ENCODE data around the gene CGB5. TPM values are rescaled to one million over a fixed set of nuclear protein-coding genes. Genes with fewer than 3 reads are reported as not detected.
"Not testable (repeated sequence)": the region's sequence is repeated elsewhere in the genome, so short reads cannot be mapped to it uniquely, and the experiment has no call there.

CGB5 gene
- under 1 TPM in 1 of 2 donors, not detected in 1; 0.44 TPM for total RNA-seq
- not detected for polyA plus RNA-seq (2013, experiment 1 of 2)
- not detected for polyA plus RNA-seq (2013, experiment 2 of 2)
- long read RNA-seq, experiment 1, result 0 reads
- long read RNA-seq, experiment 2, result 0 reads
- long read RNA-seq, experiment 3, result 0 reads
- long read RNA-seq, experiment 4, result 0 reads

DNA sequence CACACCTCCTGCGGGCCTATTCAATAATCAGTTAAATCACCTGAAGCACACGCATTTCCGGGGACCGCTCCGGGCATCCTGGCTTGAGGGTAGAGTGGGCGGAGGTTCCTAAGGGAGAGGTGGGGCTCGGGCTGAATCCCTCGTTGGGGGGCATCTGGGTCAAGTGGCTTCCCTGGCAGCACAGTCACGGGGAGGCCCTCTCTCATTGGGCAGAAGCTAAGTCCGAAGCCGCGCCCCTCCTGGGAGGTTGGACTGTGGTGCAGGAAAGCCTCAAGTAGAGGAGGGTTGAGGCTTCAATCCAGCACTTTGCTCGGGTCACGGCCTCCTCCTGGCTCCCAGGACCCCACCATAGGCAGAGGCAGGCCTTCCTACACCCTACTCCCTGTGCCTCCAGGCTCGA, at the start of gene CGB5:
CGB5 (plus strand) TSS at position 301 of the 400 bp plus-strand sequence. CDS start 362 bp downstream, outside the sequence.
- H3K27ac ChIP-seq (ENCODE audit: low read depth, low read length); DNase-seq; H3K9me3 ChIP-seq (ENCODE audit: control insufficient read depth, low read length); H3K4me1 ChIP-seq (ENCODE audit: control insufficient read depth, insufficient read depth, low read length); H3K4me1 Mint-ChIP-seq; H3K27me3 Mint-ChIP-seq (ENCODE audit: insufficient read depth); H3K36me3 Mint-ChIP-seq (ENCODE audit: low read depth); H3K9me3 Mint-ChIP-seq; H3K27ac Mint-ChIP-seq; H3K27me3 ChIP-seq (ENCODE audit: control insufficient read depth, insufficient read depth, low read length, poor library complexity, severe bottlenecking); H3K4me3 ChIP-seq (ENCODE audit: low read length); H3K9ac ChIP-seq (ENCODE audit: extremely low read depth, low read length, poor library complexity, severe bottlenecking); H3K36me3 ChIP-seq (ENCODE audit: control insufficient read depth, insufficient read depth, low read length); H3K4me3 Mint-ChIP-seq: not testable (repeated sequence)
- 89% methylated on average over 7 to 12 of the region's 15 CpGs for WGBS, 2 experiments (ENCODE audit: insufficient coverage in 1 of 2, insufficient read length in 1 of 2)

DNA sequence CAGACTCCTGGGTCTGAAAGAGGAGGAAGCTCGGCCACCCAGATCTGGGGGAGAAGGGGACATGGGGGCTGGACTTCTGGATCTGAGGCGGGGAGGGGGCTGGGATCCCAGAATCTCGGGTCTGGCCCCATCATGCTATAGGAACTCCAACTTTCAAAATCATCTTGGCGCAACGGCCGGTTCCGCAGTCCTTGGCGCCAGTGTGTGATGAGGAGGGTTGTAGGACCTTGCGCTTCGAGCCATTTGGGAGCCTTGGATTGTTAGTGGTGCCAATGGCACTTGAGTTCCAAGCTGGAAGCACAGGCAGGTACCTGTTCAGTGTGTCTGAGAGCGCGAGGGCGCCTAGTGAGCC, 49.6 kb upstream of the CGB5 start:
- Histone ChIP-seq H3K4me3 (ENCODE audit: low read length) (peak overlapping the region; percentile 100), H3K27me3 (ENCODE audit: control insufficient read depth, insufficient read depth, low read length, poor library complexity, severe bottlenecking) (no peaks in the 10 kb centered on the region), H3K9me3 (ENCODE audit: control insufficient read depth, low read length) (no peaks in the 10 kb centered on the region), H3K36me3 (ENCODE audit: control insufficient read depth, insufficient read depth, low read length) (no peaks in the 10 kb centered on the region), H3K9ac (ENCODE audit: extremely low read depth, low read length, poor library complexity, severe bottlenecking) (peak overlapping the region; percentile 80), H3K27ac (ENCODE audit: low read depth, low read length) (no peak overlapping the region), H3K4me1 (ENCODE audit: control insufficient read depth, insufficient read depth, low read length) (peaks cover 4% of the 10 kb centered on the region)
- DNase-seq, result no peak
- H3K9me3 Mint-ChIP-seq, result no peaks in the 10 kb centered on the region
- no peaks in the 10 kb centered on the region for H3K27me3 Mint-ChIP-seq (ENCODE audit: insufficient read depth)
- 0 to 2% methylated on average over 1 to 13 of the region's 13 CpGs for WGBS, 2 experiments (ENCODE audit: insufficient coverage in 1 of 2, insufficient read length in 1 of 2)
- peaks cover 20% of the 10 kb centered on the region for H3K36me3 Mint-ChIP-seq (ENCODE audit: low read depth)
- TF ChIP-seq, protein P1, sequence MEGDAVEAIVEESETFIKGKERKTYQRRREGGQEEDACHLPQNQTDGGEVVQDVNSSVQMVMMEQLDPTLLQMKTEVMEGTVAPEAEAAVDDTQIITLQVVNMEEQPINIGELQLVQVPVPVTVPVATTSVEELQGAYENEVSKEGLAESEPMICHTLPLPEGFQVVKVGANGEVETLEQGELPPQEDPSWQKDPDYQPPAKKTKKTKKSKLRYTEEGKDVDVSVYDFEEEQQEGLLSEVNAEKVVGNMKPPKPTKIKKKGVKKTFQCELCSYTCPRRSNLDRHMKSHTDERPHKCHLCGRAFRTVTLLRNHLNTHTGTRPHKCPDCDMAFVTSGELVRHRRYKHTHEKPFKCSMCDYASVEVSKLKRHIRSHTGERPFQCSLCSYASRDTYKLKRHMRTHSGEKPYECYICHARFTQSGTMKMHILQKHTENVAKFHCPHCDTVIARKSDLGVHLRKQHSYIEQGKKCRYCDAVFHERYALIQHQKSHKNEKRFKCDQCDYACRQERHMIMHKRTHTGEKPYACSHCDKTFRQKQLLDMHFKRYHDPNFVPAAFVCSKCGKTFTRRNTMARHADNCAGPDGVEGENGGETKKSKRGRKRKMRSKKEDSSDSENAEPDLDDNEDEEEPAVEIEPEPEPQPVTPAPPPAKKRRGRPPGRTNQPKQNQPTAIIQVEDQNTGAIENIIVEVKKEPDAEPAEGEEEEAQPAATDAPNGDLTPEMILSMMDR (conservative IDR thresholded peaks at IDR 0.05), result no peak
- peak overlapping the region; percentile 97 for H3K4me3 Mint-ChIP-seq
- H3K4me1 Mint-ChIP-seq, result peaks cover 23% of the 10 kb centered on the region
- peak overlapping the region; percentile 99 for H3K27ac Mint-ChIP-seq

DNA sequence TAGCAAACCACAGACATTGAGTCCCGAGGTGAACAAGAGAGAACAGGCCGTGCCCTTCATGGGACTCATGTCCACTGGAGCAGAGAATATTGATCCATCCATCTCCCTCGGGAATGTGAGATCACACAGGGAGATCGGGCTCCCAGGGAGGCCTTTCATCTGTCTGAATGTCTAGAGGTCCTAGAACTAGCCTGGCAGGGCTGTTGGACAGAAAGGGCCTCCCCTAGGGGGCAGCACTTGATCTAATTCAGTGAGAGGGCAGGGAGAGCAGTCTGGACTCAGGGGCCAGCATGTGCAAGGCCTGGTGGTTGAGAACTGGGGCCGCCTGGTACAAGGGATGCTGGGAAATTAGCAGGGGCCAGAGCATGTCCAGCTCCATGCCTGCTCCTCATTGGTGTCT, 45.7 kb upstream of the CGB5 start:
- H3K27ac Mint-ChIP-seq, result no peak overlapping the region
- H3K4me3 Mint-ChIP-seq, result no peak overlapping the region
- Histone ChIP-seq H3K9me3 (ENCODE audit: control insufficient read depth, low read length) (no peaks in the 10 kb centered on the region), H3K4me3 (ENCODE audit: low read length) (no peak overlapping the region), H3K9ac (ENCODE audit: extremely low read depth, low read length, poor library complexity, severe bottlenecking) (no peak overlapping the region), H3K27me3 (ENCODE audit: control insufficient read depth, insufficient read depth, low read length, poor library complexity, severe bottlenecking) (no peaks in the 10 kb centered on the region), H3K36me3 (ENCODE audit: control insufficient read depth, insufficient read depth, low read length) (peaks cover 21% of the 10 kb centered on the region), H3K27ac (ENCODE audit: low read depth, low read length) (no peak overlapping the region), H3K4me1 (ENCODE audit: control insufficient read depth, insufficient read depth, low read length) (peaks cover 4% of the 10 kb centered on the region)
- H3K27me3 Mint-ChIP-seq (ENCODE audit: insufficient read depth), result no peaks in the 10 kb centered on the region
- peak; percentile 93 for DNase-seq
- TF ChIP-seq, protein P1 (conservative IDR thresholded peaks at IDR 0.05), result peak; percentile 77
- 89 to 91% methylated on average over 4 to 5 of the region's 5 CpGs for WGBS, 2 experiments (ENCODE audit: insufficient coverage in 1 of 2, insufficient read length in 1 of 2)
- H3K4me1 Mint-ChIP-seq, result peaks cover 16% of the 10 kb centered on the region
- no peaks in the 10 kb centered on the region for H3K9me3 Mint-ChIP-seq
- H3K36me3 Mint-ChIP-seq (ENCODE audit: low read depth), result peaks cover 16% of the 10 kb centered on the region
